CD14-positive monocyte (primary cell): ENCODE data around the gene GPRIN3. TPM values are rescaled to one million over a fixed set of nuclear protein-coding genes. Genes with fewer than 3 reads are reported as not detected.

ENCODE experiments used
- DNase-seq, 3 donors: peaks; one replicate each; pipeline ENCODE4 v3.0.0-alpha.2; 2011 to 2022
- H2AFZ ChIP-seq: 2 replicates; pipeline ENCODE4 v1.6.0; 2012; ENCODE audit warnings: mild to moderate bottlenecking, low read depth, low read length, inconsistent platforms; ENCODE audit not compliant: insufficient read depth, poor library complexity, severe bottlenecking
- H3K27ac ChIP-seq, 2 donors: 1 replicate in 1 of 2; 2 replicates in 1 of 2; pipeline ENCODE4 v1.5.1; 2012 to 2013; ENCODE audit warnings: low read length in 2 of 2, control low read depth in 1 of 2, inconsistent platforms in 1 of 2, low read depth in 1 of 2, mild to moderate bottlenecking in 1 of 2
- H3K27me3 ChIP-seq, 2 donors: one replicate each; pipeline versions ENCODE4 v1.6.0 to v1.6.1; 2011 to 2013; ENCODE audit warnings: low read length in 2 of 2; ENCODE audit not compliant: control insufficient read depth in 2 of 2, insufficient read depth in 2 of 2
- H3K36me3 ChIP-seq, 2 donors: replicated peaks in 1 of 2; 1 replicate in 1 of 2; 2 replicates in 1 of 2; pipeline versions ENCODE4 v1.5.1 to v1.6.1; 2012 to 2013; ENCODE audit warnings: low read length in 2 of 2, control low read depth in 1 of 2, inconsistent platforms in 1 of 2, mild to moderate bottlenecking in 1 of 2; ENCODE audit not compliant: insufficient read depth in 2 of 2, control insufficient read depth in 1 of 2
- H3K4me1 ChIP-seq, 2 donors: 1 replicate in 1 of 2; 2 replicates in 1 of 2; pipeline versions ENCODE4 v1.5.1 to v1.6.1; 2012 to 2013; ENCODE audit warnings: low read length in 2 of 2, control low read depth in 1 of 2, inconsistent platforms in 1 of 2, mild to moderate bottlenecking in 1 of 2, moderate library complexity in 1 of 2; ENCODE audit not compliant: insufficient read depth in 2 of 2, control insufficient read depth in 1 of 2
- H3K4me2 ChIP-seq: replicated peaks from 2 replicates; pipeline ENCODE3; 2012; ENCODE audit warnings: low read length, moderate library complexity, mild to moderate bottlenecking; ENCODE audit not compliant: poor library complexity, severe bottlenecking; ENCODE audit errors: extremely low read depth
- H3K4me3 ChIP-seq, 3 experiments: fragments of 200-600 bp in 1 of 3; sonication (generic) in 1 of 3; replicated peaks in 1 of 3; 1 replicate in 2 of 3; 2 replicates in 1 of 3; pipeline ENCODE4 v1.5.1; 2011 to 2013; ENCODE audit warnings: low read length in 3 of 3, mild to moderate bottlenecking in 3 of 3, control low read depth in 2 of 3, low read depth in 2 of 3, inconsistent platforms in 1 of 3, moderate library complexity in 1 of 3
- H3K79me2 ChIP-seq: 2 replicates; pipeline ENCODE4 v1.6.0; 2012; ENCODE audit warnings: mild to moderate bottlenecking, control low read depth, inconsistent platforms, low read length, moderate library complexity; ENCODE audit not compliant: insufficient read depth
- H3K9ac ChIP-seq: 2 replicates; pipeline ENCODE4 v1.6.0; 2017; ENCODE audit warnings: low read length, mild to moderate bottlenecking; ENCODE audit not compliant: insufficient read depth, poor library complexity, severe bottlenecking
- H3K9me3 ChIP-seq, 2 donors: replicated peaks in 1 of 2; 1 replicate in 1 of 2; 2 replicates in 1 of 2; pipeline versions ENCODE4 v1.5.1 to v1.6.1; 2012 to 2013; ENCODE audit warnings: low read length in 2 of 2, control low read depth in 1 of 2; ENCODE audit not compliant: control insufficient read depth in 1 of 2, insufficient read depth in 1 of 2
- H4K20me1 ChIP-seq: 2 replicates; pipeline ENCODE4 v1.6.0; 2012; ENCODE audit warnings: mild to moderate bottlenecking, low read length, control low read depth, moderate library complexity; ENCODE audit not compliant: insufficient read depth
- H3K27ac Mint-ChIP-seq, 7 donors: one replicate each; pipeline ENCODE4 v1.8.0; 2020; ENCODE audit warnings: mild to moderate bottlenecking in 7 of 7, mixed read lengths in 7 of 7, moderate library complexity in 6 of 7, inconsistent platforms in 2 of 7
- H3K27me3 Mint-ChIP-seq, 3 donors: one replicate each; pipeline ENCODE4 v1.8.0; 2021 to 2022; ENCODE audit warnings: low read depth in 3 of 3, mild to moderate bottlenecking in 3 of 3, mixed read lengths in 3 of 3, moderate library complexity in 3 of 3, inconsistent platforms in 1 of 3
- H3K36me3 Mint-ChIP-seq, 2 donors: one replicate each; pipeline ENCODE4 v1.8.0; 2020; ENCODE audit warnings: mixed read lengths in 2 of 2, inconsistent platforms in 1 of 2, mild to moderate bottlenecking in 1 of 2
- H3K4me1 Mint-ChIP-seq: one replicate; pipeline ENCODE4 v1.8.0; 2020; ENCODE audit warnings: mild to moderate bottlenecking, mixed read lengths
- H3K4me3 Mint-ChIP-seq, 2 donors: one replicate each; pipeline ENCODE4 v1.8.0; 2020; ENCODE audit warnings: mild to moderate bottlenecking in 2 of 2, mixed read lengths in 2 of 2, moderate library complexity in 1 of 2
- H3K9me3 Mint-ChIP-seq, 7 donors: one replicate each; pipeline ENCODE4 v1.8.0; 2020 to 2022; ENCODE audit warnings: mixed read lengths in 7 of 7, mild to moderate bottlenecking in 6 of 7, moderate library complexity in 6 of 7, inconsistent platforms in 2 of 7
- CTCF ChIP-seq: fragments of 200-600 bp; IDR thresholded peaks from one replicate; pipeline ENCODE4 v1.8.0; 2022; ENCODE audit warnings: antibody characterized with exemption, mild to moderate bottlenecking
- WGBS: methylation state at CpG from one replicate; pipeline ENCODE4 v1.1.5; 2013; ENCODE audit warnings: missing lambda C conversion rate; ENCODE audit not compliant: insufficient coverage; 5-methylcytosine and 5-hydroxymethylcytosine counted together
- intact Hi-C, 2 donors: fragments of 100-400 bp; cut with micrococcal nuclease; formaldehyde crosslinking; loops; one replicate each; pipeline versions ENCODE4 v1.15.0 to v1.15.1; 2023
- polyA plus RNA-seq, 3 donors: library from polyadenylated mRNA; depleted of rRNA in 1 of 3; unstranded in 2 of 3; stranded (reverse) in 1 of 3; fragments of 300-500 nt in 2 of 3; fragments of >200 nt in 1 of 3; fragmentation: Illumina TruSeq in 2 of 3; gene quantifications; 1 replicate in 2 of 3; 2 replicates in 1 of 3; pipeline ENCODE4 v1.2.3, GENCODE V29; 2012 to 2021

GPRIN3 gene
- polyA plus RNA-seq, 3 donors = 1.1 to 3.3 (median 2.3) TPM

GRCh38 chr4:89283226-89284009 lies 24.2 kb downstream of the GPRIN3 start:
- Histone ChIP-seq H3K4me1 (peaks cover 28 to 32% of the 10 kb centered on the region in 2 donors), H4K20me1 (no peaks in the 10 kb centered on the region), H3K27me3 (no peaks in the 10 kb centered on the region), H3K79me2 (no peaks in the 10 kb centered on the region), H3K27ac (peak overlapping the region in 1 of 2 donors; percentile 67), H3K9ac (no peak overlapping the region), H2AFZ (no peak overlapping the region), H3K4me3 (peak overlapping the region in 1 of 3 experiments; percentile 27), H3K36me3 (no peaks in the 10 kb centered on the region), H3K4me2 (no peak overlapping the region), H3K9me3 (no peaks in the 10 kb centered on the region)
- intact Hi-C loops = loop anchor here in 1 of 2 donors (10.0 kb wide), 1 partner anchor 51 kb away; no protein-coding TSS in a partner anchor
- Mint-ChIP-seq H3K9me3 (peaks cover 0 to 2% (median 0%) of the 10 kb centered on the region in 7 donors), H3K4me1 (peaks cover 35% of the 10 kb centered on the region), H3K36me3 (peaks cover 0 to 3% of the 10 kb centered on the region in 2 donors), H3K27me3 (no peaks in the 10 kb centered on the region), H3K27ac (peak overlapping the region; percentile 58 to 91 (median 83)), H3K4me3 (no peak overlapping the region)
- 84% methylated on average over 4 of the region's 5 CpGs for WGBS
- TF ChIP-seq CTCF = no peak
- peak in 2 of 3 donors; percentile 62 to 72 for DNase-seq

DNA sequence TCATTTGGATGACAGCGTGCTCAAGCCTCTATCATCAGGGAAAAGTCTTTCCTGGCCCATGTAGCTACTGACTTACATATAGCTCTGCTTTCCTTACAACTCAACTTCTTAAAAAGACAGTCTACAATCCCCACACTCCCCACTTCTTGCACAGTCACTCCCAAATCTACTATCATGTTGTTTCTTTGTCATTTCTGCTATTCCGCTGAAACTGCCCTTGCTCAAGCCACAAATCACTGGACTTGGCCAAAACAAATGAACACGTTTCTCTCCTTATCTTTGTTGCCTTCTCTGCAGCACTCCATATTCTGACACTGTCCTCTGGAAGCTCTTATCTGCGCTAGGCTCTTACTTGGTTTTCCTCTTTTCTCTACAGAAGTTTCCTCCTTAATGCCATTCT lies 28.2 kb downstream of the GPRIN3 start:
- Histone ChIP-seq H3K4me2 (no peak overlapping the region), H3K9ac (no peak overlapping the region), H3K9me3 (peaks cover 0 to 2% of the 10 kb centered on the region in 2 donors), H3K27ac (no peak overlapping the region), H3K4me3 (no peak overlapping the region), H3K79me2 (no peaks in the 10 kb centered on the region), H3K4me1 (peaks cover 24 to 26% of the 10 kb centered on the region in 2 donors), H4K20me1 (no peaks in the 10 kb centered on the region), H3K36me3 (no peaks in the 10 kb centered on the region), H2AFZ (no peak overlapping the region), H3K27me3 (no peaks in the 10 kb centered on the region)
- Mint-ChIP-seq H3K9me3 (peaks cover 0 to 5% (median 0%) of the 10 kb centered on the region in 7 donors), H3K4me3 (no peak overlapping the region), H3K27ac (no peak overlapping the region), H3K36me3 (peaks cover 3 to 11% of the 10 kb centered on the region in 2 donors), H3K27me3 (no peaks in the 10 kb centered on the region), H3K4me1 (peaks cover 25% of the 10 kb centered on the region)
- WGBS = 65% methylated on average over 4 of the region's 4 CpGs
- DNase-seq = no peak
- intact Hi-C loops = no loop called here
- no peak for TF ChIP-seq CTCF
